Breast epithelium (tissue), 4 donors: ENCODE data around the gene EFNA1. TPM values are rescaled to one million over a fixed set of nuclear protein-coding genes. Genes with fewer than 3 reads are reported as not detected.

ENCODE experiments used
- DNase-seq, 2 donors: peaks; one replicate each; pipeline ENCODE4 v3.0.0-alpha.2; 2019; ENCODE audit warnings: low spot score in 2 of 2
- H3K27ac ChIP-seq, 2 donors: fragments of 200-600 bp; sonication (generic) in 1 of 2; one replicate each; pipeline ENCODE4 v1.5.1; 2016 to 2019; ENCODE audit warnings: mild to moderate bottlenecking in 1 of 2
- H3K27me3 ChIP-seq, 2 donors: fragments of 200-600 bp; sonication (generic) in 1 of 2; one replicate each; pipeline versions ENCODE4 v1.5.1 to v1.6.0; 2017 to 2019; ENCODE audit warnings: control low read depth in 1 of 2, mild to moderate bottlenecking in 1 of 2
- H3K36me3 ChIP-seq: fragments of 200-600 bp; one replicate; pipeline ENCODE4 v1.5.1; 2019
- H3K4me1 ChIP-seq, 2 donors: fragments of 200-600 bp; sonication (generic); one replicate each; pipeline ENCODE4 v1.5.1; 2016 to 2019; ENCODE audit warnings: control low read depth in 1 of 2
- H3K4me3 ChIP-seq, 3 donors: fragments of 200-600 bp; sonication (generic); 1 replicate in 2 of 3; 2 replicates in 1 of 3; pipeline ENCODE4 v1.5.1; 2016 to 2019; ENCODE audit warnings: mild to moderate bottlenecking in 3 of 3, moderate library complexity in 2 of 3
- H3K9me3 ChIP-seq, 2 donors: fragments of 200-600 bp; sonication (generic) in 1 of 2; one replicate each; pipeline ENCODE4 v1.5.1; 2016 to 2019; ENCODE audit warnings: control low read depth in 1 of 2
- CTCF ChIP-seq, 3 donors: fragments of 450-650 bp; IDR thresholded peaks; one replicate each; pipeline ENCODE4 v1.5.1; 2016 to 2017; ENCODE audit warnings: antibody characterized with exemption in 3 of 3, mild to moderate bottlenecking in 3 of 3, moderate library complexity in 3 of 3
- POLR2A ChIP-seq: fragments of 450-650 bp; IDR thresholded peaks from one replicate; pipeline ENCODE4 v1.6.1; 2016; ENCODE audit warnings: antibody characterized with exemption, mild to moderate bottlenecking, moderate library complexity
- POLR2AphosphoS5 ChIP-seq, 3 donors: sonication (generic); formaldehyde crosslinking; IDR thresholded peaks; one replicate each; pipeline ENCODE4 v1.6.1; 2017; ENCODE audit warnings: antibody characterized with exemption in 3 of 3
- intact Hi-C: fragments of 100-400 bp; cut with DNase I; formaldehyde crosslinking; loops from one replicate; pipeline ENCODE4 v1.15.1; 2023; ENCODE audit warnings: low total_unique reads
- total RNA-seq, 3 donors: library from RNA; depleted of rRNA; stranded (reverse); fragments of >200 nt; gene quantifications; one replicate each; pipeline ENCODE4 v1.1.0, GENCODE V29; 2016

The EFNA1 gene
- total RNA-seq, 3 donors from 2014 or later: 18.7 to 163 (median 120) TPM

GRCh38 chr1:155104605-155105534 is 22.8 kb upstream of the EFNA1 start:
- intact Hi-C loops: loop anchor here (5.0 kb wide), 1 partner anchor 1388 kb away; no protein-coding TSS in a partner anchor
- DNase-seq: no peak
- Histone ChIP-seq H3K4me1 (no peaks in the 10 kb centered on the region), H3K36me3 (no peaks in the 10 kb centered on the region), H3K27ac (peak overlapping the region in 1 of 2 donors; percentile 25), H3K9me3 (no peaks in the 10 kb centered on the region), H3K27me3 (no peaks in the 10 kb centered on the region), H3K4me3 (no peak overlapping the region)
- TF ChIP-seq POLR2A: no peak
- no peak for TF ChIP-seq POLR2AphosphoS5 (IDR thresholded peaks at IDR 0.05)
- TF ChIP-seq CTCF (IDR thresholded peaks at IDR 0.05): no peak

- no peak for DNase-seq
- no peak for TF ChIP-seq POLR2AphosphoS5 (IDR thresholded peaks at IDR 0.05)
- no peak for TF ChIP-seq POLR2A
- no peak for TF ChIP-seq CTCF (IDR thresholded peaks at IDR 0.05)
- Histone ChIP-seq H3K27me3 (no peaks in the 10 kb centered on the region), H3K27ac (peak overlapping the region in 1 of 2 donors; percentile 25), H3K4me3 (no peak overlapping the region), H3K4me1 (no peaks in the 10 kb centered on the region), H3K9me3 (no peaks in the 10 kb centered on the region), H3K36me3 (no peaks in the 10 kb centered on the region)
- intact Hi-C loops: no loop called here
These were observed 22.1 kb upstream of the EFNA1 start for GRCh38 chr1:155105604-155106011.

- no peaks in the 10 kb centered on the region for H3K9me3 ChIP-seq
- H3K4me1 ChIP-seq: no peaks in the 10 kb centered on the region
- no peaks in the 10 kb centered on the region for H3K36me3 ChIP-seq
- no peak overlapping the region for H3K4me3 ChIP-seq
- no peaks in the 10 kb centered on the region for H3K27me3 ChIP-seq
- intact Hi-C loops: no loop called here
- DNase-seq: no peak
- no peak overlapping the region for H3K27ac ChIP-seq
- TF ChIP-seq POLR2AphosphoS5 (IDR thresholded peaks at IDR 0.05) (no peak), POLR2A (no peak), CTCF (IDR thresholded peaks at IDR 0.05) (no peak)
These were observed 20.8 kb upstream of the EFNA1 start for GRCh38 chr1:155106862-155107261.

GRCh38 chr1:155107309-155108264 is 20.1 kb upstream of the EFNA1 start:
- TF ChIP-seq POLR2A: no peak
- TF ChIP-seq POLR2AphosphoS5 (IDR thresholded peaks at IDR 0.05): no peak
- no peak for TF ChIP-seq CTCF (IDR thresholded peaks at IDR 0.05)
- intact Hi-C loops: no loop called here

More at GRCh38 chr1:155107309-155108264, 20.1 kb upstream of the EFNA1 start:
- no peak overlapping the region for H3K27ac ChIP-seq
- H3K4me1 ChIP-seq: no peaks in the 10 kb centered on the region
- no peaks in the 10 kb centered on the region for H3K27me3 ChIP-seq
- H3K9me3 ChIP-seq: no peaks in the 10 kb centered on the region
- H3K36me3 ChIP-seq: no peaks in the 10 kb centered on the region
- H3K4me3 ChIP-seq: no peak overlapping the region
- no peak for DNase-seq
